Gastrocnemius medialis (tissue), 4 donors: ENCODE results near the gene OVCH2.

ENCODE experiments used
- CTCF ChIP-seq, 5 experiments: fragments of 450-650 bp in 3 of 5; fragments of 200-600 bp in 2 of 5; sonication (generic) in 2 of 5; IDR thresholded peaks in 4 of 5; conservative IDR thresholded peaks in 1 of 5; 1 replicate in 4 of 5; 2 replicates in 1 of 5; pipeline ENCODE4 v1.5.1; 2016 to 2019; ENCODE audit warnings: antibody characterized with exemption in 5 of 5, mild to moderate bottlenecking in 3 of 5, moderate library complexity in 3 of 5
- POLR2A ChIP-seq, 2 donors: fragments of 450-650 bp; IDR thresholded peaks; one replicate each; pipeline ENCODE4 v1.6.1; 2017; ENCODE audit warnings: antibody characterized with exemption in 2 of 2, mild to moderate bottlenecking in 2 of 2, moderate library complexity in 2 of 2

GRCh38 chr11:7670641-7671040 is 35.6 kb downstream of the OVCH2 start:
- TF ChIP-seq CTCF (IDR thresholded peaks at IDR 0.05 in 4 of 5, conservative IDR thresholded peaks at IDR 0.05 in 1 of 5), result no peak
- no peak for TF ChIP-seq POLR2A (IDR thresholded peaks at IDR 0.05)
